Measurements from ENCODE around the gene SP110. TPM values are rescaled to one million over a fixed set of nuclear protein-coding genes. Genes with fewer than 3 reads are reported as not detected.

Gene SP110
- total and polyA plus RNA-seq, 9 of the 15 experiments (the other 6 are each of a cell fraction or from before 2014, with no cell fraction given) = 3.6 to 11.0 (median 7.1) TPM

GRCh38 chr2:230254152-230254881, 34.5 kb upstream of the SP110 start:
- no peak overlapping the region for H3K4me3 ChIP-seq
- no peaks in the 10 kb centered on the region for H4K20me1 ChIP-seq (replicated peaks; ENCODE audit: control insufficient read depth, insufficient read depth, low read length)
- in situ Hi-C loops (cut with MboI) = no loop called here
- FAIRE-seq = no peak
- intact Hi-C loops (cut with micrococcal nuclease) = no loop called here
- no peaks in the 10 kb centered on the region for H3K79me2 ChIP-seq (ENCODE audit: control insufficient read depth, insufficient read depth, low read length)
- no peak for ATAC-seq
- H3K9me1 ChIP-seq (ENCODE audit: control insufficient read depth, insufficient read depth, low read length) = no peaks in the 10 kb centered on the region
- H2AFZ ChIP-seq (ENCODE audit: low read depth, low read length) = no peak overlapping the region
- no TSS peak for BruUV-seq (replicated peaks)
- H3K9ac ChIP-seq (ENCODE audit: insufficient read depth in 1 of 2, low read depth in 2 of 2, low read length in 2 of 2) = no peak overlapping the region
- no peaks in the 10 kb centered on the region for H3K36me3 ChIP-seq (ENCODE audit: control insufficient read depth, insufficient read depth, low read length)
- ChIA-PET POLR2A (no interaction called here), CTCF (ENCODE audit: low intra/inter-chr PET ratio) (no interaction called here)
- H3K27ac ChIP-seq (ENCODE audit: extremely low read depth, low read depth, low read length) = no peak overlapping the region
- DNase-seq (ENCODE audit: extremely low read depth in 1 of 4, low spot score in 3 of 4) = no peak
- no peak overlapping the region for H3K4me2 ChIP-seq (ENCODE audit: insufficient read depth, low read length)
- H3K4me1 ChIP-seq (replicated peaks in 1 of 2; ENCODE audit: control insufficient read depth in 2 of 2, insufficient read depth in 2 of 2, low read length in 2 of 2) = no peaks in the 10 kb centered on the region
- 4% methylated on average over 4 of the region's 4 CpGs for WGBS (ENCODE audit: insufficient coverage, low coverage, missing lambda C conversion rate)
- H3K27me3 ChIP-seq (ENCODE audit: control insufficient read depth in 2 of 2, insufficient read depth in 2 of 2, low read length in 2 of 2) = peaks cover 0 to 5% of the 10 kb centered on the region in 2 experiments; a peak in 3 of 5 replicates
- no peaks in the 10 kb centered on the region for H3K9me3 ChIP-seq (replicated peaks; ENCODE audit: control insufficient read depth, insufficient read depth, low read depth, low read length)
- TF ChIP-seq ZNF780A (CRISPR knock-in tag; IDR thresholded peaks at IDR 0.05) (no peak), STAT5A (IDR thresholded peaks at IDR 0.05; ENCODE audit: borderline replicate concordance, low read length) (no peak), MGA (IDR thresholded peaks at IDR 0.05) (no peak), ELF2 (CRISPR knock-in tag; IDR thresholded peaks at IDR 0.05) (no peak), IFI16 (CRISPR knock-in tag; IDR thresholded peaks at IDR 0.05) (no peak), GTF2E2 (tag; IDR thresholded peaks at IDR 0.05) (no peak), ID3 (CRISPR knock-in tag; IDR thresholded peaks at IDR 0.05) (no peak), ID3 (tag; IDR thresholded peaks at IDR 0.05) (no peak), RBFOX2 (IDR thresholded peaks at IDR 0.05; ENCODE audit: low read depth, low read length) (no peak), ZFP1 (CRISPR knock-in tag; IDR thresholded peaks at IDR 0.05) (no peak), SUPT5H (IDR thresholded peaks at IDR 0.05) (no peak), GATAD2B (IDR thresholded peaks at IDR 0.05; ENCODE audit: borderline replicate concordance) (no peak)

Data from K562 (cell line).